ENCODE data around the gene WDR43. TPM values are rescaled to one million over a fixed set of nuclear protein-coding genes. Genes with fewer than 3 reads are reported as not detected.

The WDR43 gene
- total and polyA plus RNA-seq, 2 experiments from 2014 or later, result 101 to 140 TPM

- TF ChIP-seq ZNF462 (CRISPR knock-in tag; IDR thresholded peaks at IDR 0.05), result no peak
- TF ChIP-seq NANOG (IDR thresholded peaks at IDR 0.05; ENCODE audit: borderline replicate concordance), result no peak
- no peak for TF ChIP-seq EZH2phosphoT487 (IDR thresholded peaks at IDR 0.05; ENCODE audit: unreplicated experiment)
- TF ChIP-seq STAT1 (IDR thresholded peaks at IDR 0.05; ENCODE audit: unreplicated experiment), result no peak
- no peak for TF ChIP-seq POLR2AphosphoS5 (IDR thresholded peaks at IDR 0.05; ENCODE audit: low read depth)
- no peak for TF ChIP-seq ZNF331 (CRISPR knock-in tag; IDR thresholded peaks at IDR 0.05; ENCODE audit: low read depth)
- no peak for TF ChIP-seq CTCF (conservative IDR thresholded peaks at IDR 0.05; ENCODE audit: low read depth in 2 of 2)
Measured at GRCh38 chr2:28950941-28951630, 56.6 kb downstream of the WDR43 start (continued).

Measured in GM23338 (cell line).